Measurements from ENCODE around the gene IQSEC1. TPM values are rescaled to one million over a fixed set of nuclear protein-coding genes. Genes with fewer than 3 reads are reported as not detected.

IQSEC1 gene
- total RNA-seq, 2 experiments from 2014 or later: 36.8 to 40.4 TPM

DNA sequence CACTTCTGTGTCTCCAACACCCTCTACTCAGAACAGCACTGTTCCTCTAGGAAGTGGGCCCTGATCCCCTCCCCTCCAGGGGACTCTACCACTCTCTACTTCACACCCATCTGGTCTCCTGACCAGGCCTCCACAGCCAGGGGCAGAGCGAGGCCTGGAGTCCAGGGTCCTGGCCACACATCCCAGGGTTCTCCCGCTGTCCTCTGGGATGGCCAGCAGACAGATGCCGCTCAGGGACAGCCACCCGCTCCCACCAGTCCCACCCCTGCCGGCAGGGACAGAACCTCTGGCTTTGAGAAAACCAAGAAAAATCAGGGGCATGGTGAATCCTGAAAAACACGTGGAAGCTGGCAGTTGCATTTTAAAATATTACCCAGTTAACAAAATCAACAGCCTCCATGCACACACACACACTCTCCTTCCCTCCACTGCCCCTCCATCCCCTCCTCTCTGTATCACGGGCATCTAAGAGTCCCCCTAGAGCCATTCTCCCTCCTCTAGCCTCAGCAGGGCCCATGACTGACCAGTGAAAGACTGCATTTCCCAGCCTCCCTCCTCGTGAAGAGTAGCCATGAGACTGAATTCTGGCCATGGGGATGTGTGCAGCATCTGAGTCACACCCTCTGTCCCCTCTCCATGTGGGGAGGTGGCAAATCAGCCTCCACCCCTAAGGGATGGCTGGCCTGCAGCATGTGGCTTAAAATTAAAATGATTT lies 32.1 kb upstream of the IQSEC1 start:
- Mint-ChIP-seq H3K9me3 (ENCODE audit: low read depth) (no peaks in the 10 kb centered on the region), H3K27ac (no peak overlapping the region), H3K4me1 (no peaks in the 10 kb centered on the region), H3K36me3 (ENCODE audit: low read depth) (no peaks in the 10 kb centered on the region), H3K27me3 (no peaks in the 10 kb centered on the region), H3K4me3 (no peak overlapping the region)
- DNase-seq: no peak
- ChIA-PET CTCF (interaction anchor here (0.8 to 6.1 kb wide), 2 partner anchors 13 to 29 kb away, joined by 3 to 21 read pairs; no protein-coding TSS in a partner anchor), POLR2A (no interaction called here)
- no peak for ATAC-seq
- intact Hi-C loops (cut with DNase I, micrococcal nuclease): no loop called here

DNA sequence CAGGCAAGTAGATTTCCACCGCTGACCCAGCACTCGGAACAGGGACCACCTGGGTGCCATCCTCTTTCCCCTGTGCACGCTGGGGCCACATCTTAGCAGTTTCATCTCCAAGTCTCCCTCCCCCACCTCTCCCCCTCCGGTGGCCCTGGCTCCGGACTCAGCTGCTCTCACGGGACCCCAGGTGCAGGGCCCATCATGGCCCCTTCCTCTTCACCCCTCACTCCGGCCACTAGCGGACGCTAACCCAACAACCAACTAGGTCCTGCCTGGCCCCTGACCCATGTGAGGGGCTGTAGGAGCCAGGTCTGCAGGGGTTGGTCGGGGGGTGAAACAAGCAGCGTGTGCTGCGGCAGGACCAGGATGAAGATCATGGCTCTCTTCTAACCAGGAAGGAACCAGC lies 31.3 kb upstream of the IQSEC1 start:
- Mint-ChIP-seq H3K4me3 (no peak overlapping the region), H3K27ac (no peak overlapping the region), H3K4me1 (no peaks in the 10 kb centered on the region), H3K9me3 (ENCODE audit: low read depth) (no peaks in the 10 kb centered on the region), H3K36me3 (ENCODE audit: low read depth) (no peaks in the 10 kb centered on the region), H3K27me3 (no peaks in the 10 kb centered on the region)
- ATAC-seq (no peak), DNase-seq (no peak)
- intact Hi-C loops (cut with DNase I, micrococcal nuclease): no loop called here
- ChIA-PET POLR2A (no interaction called here), CTCF (interaction anchor here (6.1 kb wide), 1 partner anchor 13 kb away, joined by 21 read pairs; no protein-coding TSS in a partner anchor)

GRCh38 chr3:13103416-13104058 lies 30.3 kb upstream of the IQSEC1 start:
- H3K27me3 Mint-ChIP-seq: no peaks in the 10 kb centered on the region
- ATAC-seq: no peak
- CTCF ChIA-PET: interaction anchor here (0.6 to 6.1 kb wide), 3 partner anchors 12 to 1487 kb away, joined by 3 to 21 read pairs (median 4); no protein-coding TSS in a partner anchor
- H3K27ac Mint-ChIP-seq: no peak overlapping the region
- POLR2A ChIA-PET: no interaction called here
- no peaks in the 10 kb centered on the region for H3K36me3 Mint-ChIP-seq (ENCODE audit: low read depth)
- intact Hi-C loops (cut with DNase I, micrococcal nuclease): no loop called here
- no peak overlapping the region for H3K4me3 Mint-ChIP-seq
- DNase-seq: no peak
- H3K9me3 Mint-ChIP-seq (ENCODE audit: low read depth): no peaks in the 10 kb centered on the region
- H3K4me1 Mint-ChIP-seq: no peaks in the 10 kb centered on the region

DNA sequence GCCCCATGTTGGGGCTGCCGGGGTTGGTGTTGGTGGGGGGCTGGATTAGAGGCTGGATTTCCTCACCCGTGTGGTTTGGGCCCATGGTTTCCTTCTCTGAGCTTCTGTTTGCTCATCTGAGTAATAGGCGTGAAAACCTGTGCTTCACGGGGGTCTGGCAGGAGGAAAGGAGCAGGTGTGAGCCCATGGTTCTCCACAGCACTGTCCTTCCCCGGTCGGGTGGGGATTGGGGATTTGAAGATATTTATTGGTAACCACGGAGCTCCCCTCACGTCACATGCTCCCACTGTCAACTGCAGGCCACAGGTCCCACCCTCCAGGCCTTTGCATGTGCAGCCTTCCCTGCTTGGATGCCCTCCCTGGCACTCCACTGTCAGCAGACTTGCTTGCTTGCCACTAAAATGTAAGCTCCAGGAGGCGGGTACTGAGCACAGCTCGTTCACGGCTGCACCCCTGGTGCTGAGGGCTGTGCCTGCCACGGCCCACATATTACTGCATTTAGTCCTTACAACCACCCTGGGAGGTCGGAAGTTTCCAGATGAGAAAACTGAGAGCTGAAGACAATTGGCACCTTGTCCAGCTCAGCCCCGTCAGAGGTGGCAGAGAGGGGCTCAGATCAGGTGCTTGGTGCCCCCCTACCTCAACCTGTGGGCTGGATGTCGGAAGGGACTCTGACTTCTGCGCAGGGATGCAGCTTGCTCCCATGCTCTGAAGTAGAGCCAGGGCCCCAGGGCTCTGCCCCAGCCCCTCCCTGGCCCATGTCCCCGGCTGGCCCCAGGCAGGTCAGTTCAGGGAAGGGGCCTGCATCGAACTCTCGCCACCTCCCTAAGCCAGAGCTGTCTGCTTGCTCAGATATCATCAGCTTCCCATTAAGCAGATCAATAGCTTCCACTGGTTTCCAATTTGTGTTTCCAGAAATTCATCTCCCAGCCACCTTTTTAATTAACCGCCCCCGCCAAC lies 29.4 kb upstream of the IQSEC1 start:
- POLR2A ChIA-PET: no interaction called here

DNA sequence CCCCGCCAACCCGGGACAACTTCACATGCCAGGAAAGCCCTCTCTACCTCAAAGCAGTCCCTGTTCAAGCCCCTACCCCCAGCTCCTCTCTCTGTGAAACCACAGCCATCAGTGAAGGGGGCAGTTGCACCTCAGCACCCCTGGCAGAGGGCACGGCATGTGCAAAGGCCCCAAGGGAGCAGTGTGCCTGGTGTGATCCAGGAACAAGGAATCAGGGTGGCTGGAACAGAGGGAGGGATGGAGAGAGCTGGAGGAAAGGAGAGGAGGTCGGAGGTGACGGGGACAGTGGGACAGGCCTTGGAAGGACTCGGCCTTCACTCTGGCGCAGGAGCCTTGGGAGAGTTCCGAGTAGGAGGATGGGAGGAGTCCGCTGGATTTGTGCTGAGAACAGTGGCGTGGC lies 26.5 kb upstream of the IQSEC1 start:
- no peak overlapping the region for H3K4me3 Mint-ChIP-seq
- H3K9me3 Mint-ChIP-seq (ENCODE audit: low read depth): no peaks in the 10 kb centered on the region
- intact Hi-C loops (cut with DNase I, micrococcal nuclease): no loop called here
- no peaks in the 10 kb centered on the region for H3K4me1 Mint-ChIP-seq
- no peaks in the 10 kb centered on the region for H3K36me3 Mint-ChIP-seq (ENCODE audit: low read depth)
- DNase-seq: no peak
- no peak for ATAC-seq
- ChIA-PET POLR2A (no interaction called here), CTCF (interaction anchor here (0.7 to 0.8 kb wide), 4 partner anchors 32 to 473 kb away, joined by 3 read pairs; no protein-coding TSS in a partner anchor)
- H3K27ac Mint-ChIP-seq: no peak overlapping the region
- no peaks in the 10 kb centered on the region for H3K27me3 Mint-ChIP-seq

More for the DNA sequence above, 29.4 kb upstream of the IQSEC1 start:
- CTCF ChIA-PET: interaction anchor here (0.6 to 6.1 kb wide), 4 partner anchors 11 to 1488 kb away, joined by 3 to 21 read pairs (median 4); no protein-coding TSS in a partner anchor
- intact Hi-C loops (cut with DNase I, micrococcal nuclease): no loop called here
- DNase-seq: no peak
- Mint-ChIP-seq H3K27ac (no peak overlapping the region), H3K36me3 (ENCODE audit: low read depth) (no peaks in the 10 kb centered on the region), H3K9me3 (ENCODE audit: low read depth) (no peaks in the 10 kb centered on the region), H3K27me3 (no peaks in the 10 kb centered on the region), H3K4me3 (no peak overlapping the region), H3K4me1 (no peaks in the 10 kb centered on the region)
- no peak for ATAC-seq

GRCh38 chr3:13098192-13098988 lies 25.2 kb upstream of the IQSEC1 start:
- intact Hi-C loops (cut with DNase I, micrococcal nuclease): no loop called here
- H3K27ac Mint-ChIP-seq: no peak overlapping the region
- no peaks in the 10 kb centered on the region for H3K27me3 Mint-ChIP-seq
- ATAC-seq: no peak
- H3K4me1 Mint-ChIP-seq: no peaks in the 10 kb centered on the region
- H3K36me3 Mint-ChIP-seq (ENCODE audit: low read depth): no peaks in the 10 kb centered on the region
- no peak overlapping the region for H3K4me3 Mint-ChIP-seq
- ChIA-PET CTCF (no interaction called here), POLR2A (interaction anchor here (0.7 kb wide), 1 partner anchor 78 kb away, joined by 4 read pairs; no protein-coding TSS in a partner anchor)
- no peak for DNase-seq
- H3K9me3 Mint-ChIP-seq (ENCODE audit: low read depth): no peaks in the 10 kb centered on the region

- ChIA-PET CTCF (interaction anchor here (1.0 kb wide), 1 partner anchor 30 kb away, joined by 4 read pairs; no protein-coding TSS in a partner anchor), POLR2A (no interaction called here)
- Mint-ChIP-seq H3K9me3 (ENCODE audit: low read depth) (no peaks in the 10 kb centered on the region), H3K4me3 (no peak overlapping the region), H3K4me1 (peaks cover 2% of the 10 kb centered on the region), H3K27ac (no peak overlapping the region), H3K27me3 (no peaks in the 10 kb centered on the region), H3K36me3 (ENCODE audit: low read depth) (no peaks in the 10 kb centered on the region)
- ATAC-seq: no peak
- intact Hi-C loops (cut with DNase I, micrococcal nuclease): no loop called here
- DNase-seq: no peak
Observed at GRCh38 chr3:13096356-13096755, 23.1 kb upstream of the IQSEC1 start.

DNA sequence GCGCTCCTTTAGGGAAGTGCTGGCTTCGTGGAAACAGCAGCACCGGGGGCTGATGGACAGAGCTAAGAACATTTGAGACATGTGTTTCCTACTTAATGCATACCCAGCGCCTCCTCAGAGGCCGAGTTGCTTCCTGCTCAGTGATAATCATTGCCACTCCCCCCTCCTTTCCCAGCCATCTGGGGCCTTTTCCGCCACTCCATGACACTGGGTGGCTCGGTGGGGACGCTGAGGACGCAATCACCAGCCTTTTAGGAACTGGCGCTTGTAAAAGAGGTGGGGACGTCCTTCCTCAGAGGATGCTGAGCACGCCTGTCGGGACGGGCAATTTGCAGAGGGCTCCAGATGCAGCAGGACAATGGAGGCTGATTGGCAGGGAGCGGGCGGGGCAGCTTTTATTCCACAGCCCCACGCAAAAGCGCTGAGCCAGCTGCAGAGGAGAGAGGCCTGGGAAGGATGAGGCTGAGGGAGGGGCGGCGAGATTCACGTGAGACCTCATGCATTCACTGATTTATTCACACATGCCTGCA lies 22.2 kb upstream of the IQSEC1 start:
- CTCF ChIA-PET: interaction anchor here (0.6 to 1.0 kb wide), 2 partner anchors 25 to 29 kb away, joined by 3 to 4 read pairs; no protein-coding TSS in a partner anchor
- intact Hi-C loops (cut with DNase I, micrococcal nuclease): no loop called here
- H3K27me3 Mint-ChIP-seq: no peaks in the 10 kb centered on the region

DNA sequence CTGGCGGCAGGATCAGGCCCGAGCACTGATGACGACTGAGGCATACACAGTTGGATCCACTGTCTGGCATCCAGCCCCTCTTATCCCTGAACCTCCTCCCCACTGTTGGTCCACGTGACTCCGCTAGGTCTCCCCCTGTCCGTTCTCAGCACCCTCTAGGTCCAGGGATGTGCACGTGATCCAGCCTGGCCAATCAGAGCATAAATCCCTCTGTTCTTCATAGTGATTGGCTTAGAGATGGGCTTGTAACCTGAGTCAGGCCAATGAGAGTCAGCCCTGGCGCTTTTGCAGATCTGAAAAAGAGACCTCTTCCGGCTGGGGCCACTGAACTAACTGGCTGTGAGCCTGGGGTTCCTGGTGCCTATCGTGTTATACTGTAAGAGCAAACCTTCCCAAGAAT lies 20.5 kb upstream of the IQSEC1 start:
- H3K4me1 Mint-ChIP-seq: peaks cover 2% of the 10 kb centered on the region
- ChIA-PET POLR2A (no interaction called here), CTCF (interaction anchor here (0.8 to 2.1 kb wide), 2 partner anchors 9 to 26 kb away, joined by 3 to 8 read pairs; no protein-coding TSS in a partner anchor)
- H3K9me3 Mint-ChIP-seq (ENCODE audit: low read depth): no peaks in the 10 kb centered on the region
- H3K27ac Mint-ChIP-seq: no peak overlapping the region
- DNase-seq: no peak
- H3K36me3 Mint-ChIP-seq (ENCODE audit: low read depth): no peaks in the 10 kb centered on the region
- ATAC-seq: peak; percentile 36
- intact Hi-C loops (cut with DNase I, micrococcal nuclease): loop anchor here (2.0 to 5.0 kb wide), 4 partner anchors 189 to 557 kb away; no protein-coding TSS in a partner anchor
- no peaks in the 10 kb centered on the region for H3K27me3 Mint-ChIP-seq
- H3K4me3 Mint-ChIP-seq: no peak overlapping the region

More for the DNA sequence above, 22.2 kb upstream of the IQSEC1 start:
- Mint-ChIP-seq H3K4me1 (peaks cover 2% of the 10 kb centered on the region), H3K4me3 (no peak overlapping the region), H3K9me3 (ENCODE audit: low read depth) (no peaks in the 10 kb centered on the region), H3K27ac (no peak overlapping the region), H3K36me3 (ENCODE audit: low read depth) (no peaks in the 10 kb centered on the region)
- POLR2A ChIA-PET: no interaction called here
- no peak for DNase-seq
- no peak for ATAC-seq

Data from activated CD4-positive, alpha-beta T cell treated with anti-CD3 and anti-CD28 coated beads for 36 hours (primary cell).